ENCODE measurements around the gene FGD5.

Gene FGD5

GRCh38 chr3:14818804-14819500 is at the start of gene FGD5:
FGD5 (plus strand) TSS chr3:14818962; CDS start chr3:14819072, 110 bp downstream.
- no peak within 1 kb of the TSS for H3K9ac ChIP-seq (ENCODE audit: low read length)
- H3K4me3 ChIP-seq (ENCODE audit: low read length) = no peak within 1 kb of the TSS
- H3K36me3 ChIP-seq (ENCODE audit: control insufficient read depth, low read depth, low read length) = no peaks in the 10 kb centered on the region
- H3K9me3 ChIP-seq (ENCODE audit: control insufficient read depth, low read depth, low read length) = no peaks in the 10 kb centered on the region
- peaks cover 20% of the 10 kb centered on the region for H3K4me1 ChIP-seq (ENCODE audit: control insufficient read depth, low read depth, low read length)
- H3K27me3 ChIP-seq (ENCODE audit: control insufficient read depth, insufficient read depth, low read length) = no peaks in the 10 kb centered on the region
- no peak within 1 kb of the TSS for H3K27ac ChIP-seq (ENCODE audit: low read length)

GRCh38 chr3:14769544-14770325 is 49.0 kb upstream of the FGD5 start:
- H3K27me3 ChIP-seq (ENCODE audit: control insufficient read depth, insufficient read depth, low read length) = no peaks in the 10 kb centered on the region
- H3K27ac ChIP-seq (ENCODE audit: low read length) = no peak overlapping the region
- H3K36me3 ChIP-seq (ENCODE audit: control insufficient read depth, low read depth, low read length) = no peaks in the 10 kb centered on the region
- no peaks in the 10 kb centered on the region for H3K4me1 ChIP-seq (ENCODE audit: control insufficient read depth, low read depth, low read length)
- H3K9ac ChIP-seq (ENCODE audit: low read length) = no peak overlapping the region
- H3K4me3 ChIP-seq (ENCODE audit: low read length) = no peak overlapping the region
- no peaks in the 10 kb centered on the region for H3K9me3 ChIP-seq (ENCODE audit: control insufficient read depth, low read depth, low read length)

GRCh38 chr3:14770591-14770990 is 48.2 kb upstream of the FGD5 start:
- H3K4me3 ChIP-seq (ENCODE audit: low read length) = no peak overlapping the region
- no peaks in the 10 kb centered on the region for H3K36me3 ChIP-seq (ENCODE audit: control insufficient read depth, low read depth, low read length)
- H3K9me3 ChIP-seq (ENCODE audit: control insufficient read depth, low read depth, low read length) = no peaks in the 10 kb centered on the region
- H3K9ac ChIP-seq (ENCODE audit: low read length) = no peak overlapping the region
- no peak overlapping the region for H3K27ac ChIP-seq (ENCODE audit: low read length)
- H3K4me1 ChIP-seq (ENCODE audit: control insufficient read depth, low read depth, low read length) = no peaks in the 10 kb centered on the region
- H3K27me3 ChIP-seq (ENCODE audit: control insufficient read depth, insufficient read depth, low read length) = no peaks in the 10 kb centered on the region

GRCh38 chr3:14771593-14772497 is 46.9 kb upstream of the FGD5 start:
- no peak overlapping the region for H3K9ac ChIP-seq (ENCODE audit: low read length)
- no peaks in the 10 kb centered on the region for H3K4me1 ChIP-seq (ENCODE audit: control insufficient read depth, low read depth, low read length)
- no peak overlapping the region for H3K27ac ChIP-seq (ENCODE audit: low read length)
- no peaks in the 10 kb centered on the region for H3K9me3 ChIP-seq (ENCODE audit: control insufficient read depth, low read depth, low read length)
- no peak overlapping the region for H3K4me3 ChIP-seq (ENCODE audit: low read length)
- H3K27me3 ChIP-seq (ENCODE audit: control insufficient read depth, insufficient read depth, low read length) = no peaks in the 10 kb centered on the region
- no peaks in the 10 kb centered on the region for H3K36me3 ChIP-seq (ENCODE audit: control insufficient read depth, low read depth, low read length)

- Histone ChIP-seq H3K27ac (ENCODE audit: low read length) (no peak overlapping the region), H3K27me3 (ENCODE audit: control insufficient read depth, insufficient read depth, low read length) (no peaks in the 10 kb centered on the region), H3K9ac (ENCODE audit: low read length) (no peak overlapping the region), H3K36me3 (ENCODE audit: control insufficient read depth, low read depth, low read length) (no peaks in the 10 kb centered on the region), H3K9me3 (ENCODE audit: control insufficient read depth, low read depth, low read length) (no peaks in the 10 kb centered on the region), H3K4me1 (ENCODE audit: control insufficient read depth, low read depth, low read length) (no peaks in the 10 kb centered on the region), H3K4me3 (ENCODE audit: low read length) (no peak overlapping the region)
Measured at GRCh38 chr3:14772533-14773138, 46.1 kb upstream of the FGD5 start.

- Histone ChIP-seq H3K27ac (ENCODE audit: low read length) (no peak overlapping the region), H3K9ac (ENCODE audit: low read length) (no peak overlapping the region)
Measured at GRCh38 chr3:14773281-14773680, 45.5 kb upstream of the FGD5 start.

GRCh38 chr3:14773691-14774128 is 45.1 kb upstream of the FGD5 start:
- H3K4me3 ChIP-seq (ENCODE audit: low read length) = no peak overlapping the region
- H3K27me3 ChIP-seq (ENCODE audit: control insufficient read depth, insufficient read depth, low read length) = no peaks in the 10 kb centered on the region
- no peak overlapping the region for H3K9ac ChIP-seq (ENCODE audit: low read length)
- H3K9me3 ChIP-seq (ENCODE audit: control insufficient read depth, low read depth, low read length) = no peaks in the 10 kb centered on the region
- H3K27ac ChIP-seq (ENCODE audit: low read length) = no peak overlapping the region
- H3K36me3 ChIP-seq (ENCODE audit: control insufficient read depth, low read depth, low read length) = no peaks in the 10 kb centered on the region
- H3K4me1 ChIP-seq (ENCODE audit: control insufficient read depth, low read depth, low read length) = no peaks in the 10 kb centered on the region

More at GRCh38 chr3:14773281-14773680, 45.5 kb upstream of the FGD5 start:
- Histone ChIP-seq H3K9me3 (ENCODE audit: control insufficient read depth, low read depth, low read length) (no peaks in the 10 kb centered on the region), H3K4me3 (ENCODE audit: low read length) (no peak overlapping the region), H3K36me3 (ENCODE audit: control insufficient read depth, low read depth, low read length) (no peaks in the 10 kb centered on the region), H3K27me3 (ENCODE audit: control insufficient read depth, insufficient read depth, low read length) (no peaks in the 10 kb centered on the region), H3K4me1 (ENCODE audit: control insufficient read depth, low read depth, low read length) (no peaks in the 10 kb centered on the region)

GRCh38 chr3:14774431-14774830 is 44.3 kb upstream of the FGD5 start:
- Histone ChIP-seq H3K27ac (ENCODE audit: low read length) (no peak overlapping the region), H3K36me3 (ENCODE audit: control insufficient read depth, low read depth, low read length) (no peaks in the 10 kb centered on the region), H3K27me3 (ENCODE audit: control insufficient read depth, insufficient read depth, low read length) (no peaks in the 10 kb centered on the region), H3K4me3 (ENCODE audit: low read length) (no peak overlapping the region), H3K4me1 (ENCODE audit: control insufficient read depth, low read depth, low read length) (no peaks in the 10 kb centered on the region), H3K9me3 (ENCODE audit: control insufficient read depth, low read depth, low read length) (no peaks in the 10 kb centered on the region), H3K9ac (ENCODE audit: low read length) (no peak overlapping the region)

GRCh38 chr3:14775011-14775410 is 43.8 kb upstream of the FGD5 start:
- Histone ChIP-seq H3K27me3 (ENCODE audit: control insufficient read depth, insufficient read depth, low read length) (no peaks in the 10 kb centered on the region), H3K36me3 (ENCODE audit: control insufficient read depth, low read depth, low read length) (no peaks in the 10 kb centered on the region), H3K27ac (ENCODE audit: low read length) (no peak overlapping the region), H3K4me1 (ENCODE audit: control insufficient read depth, low read depth, low read length) (no peaks in the 10 kb centered on the region), H3K9ac (ENCODE audit: low read length) (no peak overlapping the region), H3K4me3 (ENCODE audit: low read length) (no peak overlapping the region), H3K9me3 (ENCODE audit: control insufficient read depth, low read depth, low read length) (no peaks in the 10 kb centered on the region)

- Histone ChIP-seq H3K27ac (ENCODE audit: low read length) (no peak overlapping the region), H3K9me3 (ENCODE audit: control insufficient read depth, low read depth, low read length) (no peaks in the 10 kb centered on the region), H3K4me3 (ENCODE audit: low read length) (no peak overlapping the region), H3K36me3 (ENCODE audit: control insufficient read depth, low read depth, low read length) (no peaks in the 10 kb centered on the region), H3K27me3 (ENCODE audit: control insufficient read depth, insufficient read depth, low read length) (no peaks in the 10 kb centered on the region), H3K4me1 (ENCODE audit: control insufficient read depth, low read depth, low read length) (no peaks in the 10 kb centered on the region), H3K9ac (ENCODE audit: low read length) (no peak overlapping the region)
Measured at GRCh38 chr3:14775563-14775962, 43.2 kb upstream of the FGD5 start.

All from iPS-18a (cell line).